NCI-H187 (cell line): ENCODE data around the gene GID4.

ENCODE experiments used
- DNase-seq, 2 experiments: peaks; one replicate each; lab custom pipeline; 2025; lab: John Stamatoyannopoulos, UW

GID4 gene

DNA sequence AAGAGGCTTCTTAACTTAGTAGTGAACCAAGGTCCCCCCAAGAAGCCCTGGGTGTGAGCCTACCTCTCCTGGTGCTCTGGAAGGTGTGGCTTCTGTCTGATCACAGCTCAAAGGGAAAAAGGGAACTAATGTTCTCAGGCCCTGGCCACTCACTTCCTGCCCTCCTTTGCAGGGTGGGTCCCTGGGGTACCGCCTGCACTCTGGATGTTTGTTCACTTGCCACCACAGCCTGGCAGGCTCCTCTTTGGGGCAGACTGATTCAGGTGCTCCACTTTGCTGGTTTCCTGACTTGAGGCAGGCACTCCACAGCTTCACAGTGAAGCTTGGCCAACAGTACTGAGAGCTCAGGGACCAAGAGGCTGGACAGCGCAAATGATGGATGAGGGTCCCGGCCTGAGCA, 63.4 kb downstream of the GID4 start:
- no peak for DNase-seq

DNA sequence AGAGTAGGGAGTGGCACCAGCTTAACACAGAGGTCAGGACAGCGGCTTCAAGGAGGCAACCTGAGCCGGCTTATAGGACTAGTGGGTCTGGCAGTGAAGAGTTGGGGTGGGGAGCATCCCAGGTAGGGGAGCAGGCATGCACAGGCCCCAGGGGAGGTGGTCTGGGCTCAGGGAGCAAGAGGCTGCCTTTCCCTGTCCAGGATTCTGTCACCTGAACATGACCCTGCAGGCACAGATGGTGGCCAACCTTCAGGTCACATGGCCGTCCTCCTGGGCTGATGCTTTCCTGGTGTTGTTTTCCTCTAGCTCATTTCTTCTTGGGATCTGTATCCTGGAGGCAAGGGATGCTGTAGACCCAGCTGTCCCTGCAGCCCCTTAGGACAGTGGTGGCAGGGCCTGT, 65.8 kb downstream of the GID4 start:
- no peak for DNase-seq

DNA sequence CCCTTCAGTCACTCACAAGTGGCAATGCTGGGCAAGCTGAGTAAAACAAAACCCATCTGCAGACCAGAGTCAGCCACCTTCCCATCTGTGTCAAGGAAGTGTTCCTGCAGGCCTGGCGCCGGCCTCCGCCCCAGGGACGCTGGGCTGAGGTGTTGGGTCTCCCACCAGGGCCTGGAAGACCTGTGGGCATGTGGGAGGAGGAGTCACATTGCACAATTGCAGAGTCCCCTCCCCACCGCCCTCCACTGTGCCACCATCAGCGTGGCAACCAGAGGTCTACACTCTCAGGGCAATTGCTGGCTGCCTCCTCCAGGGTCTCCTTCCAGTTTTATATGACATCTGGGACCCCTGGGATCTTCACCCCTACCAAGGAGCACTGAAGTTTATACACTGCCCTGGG, 66.4 kb downstream of the GID4 start:
- no peak for DNase-seq

DNA sequence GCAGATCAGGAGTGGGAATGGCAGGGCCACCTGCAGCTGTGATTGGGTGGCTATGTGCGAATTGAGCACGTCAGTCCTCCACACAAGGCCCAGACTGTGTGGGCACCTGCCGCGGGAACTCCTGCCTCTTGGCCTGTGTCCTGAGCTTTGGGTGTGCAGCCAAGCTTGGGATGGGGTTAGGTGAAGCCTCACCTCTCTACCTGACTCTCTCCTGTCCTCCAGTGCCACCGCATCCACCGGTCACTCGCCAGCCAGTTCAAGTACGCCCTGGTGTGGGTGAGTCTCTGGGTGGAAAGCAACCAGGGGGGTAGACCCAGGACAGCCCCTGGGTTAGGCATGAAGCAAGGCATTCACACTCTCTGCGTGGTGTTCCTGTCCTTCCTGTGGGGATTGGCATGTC, 67.0 kb downstream of the GID4 start:
- no peak for DNase-seq

DNA sequence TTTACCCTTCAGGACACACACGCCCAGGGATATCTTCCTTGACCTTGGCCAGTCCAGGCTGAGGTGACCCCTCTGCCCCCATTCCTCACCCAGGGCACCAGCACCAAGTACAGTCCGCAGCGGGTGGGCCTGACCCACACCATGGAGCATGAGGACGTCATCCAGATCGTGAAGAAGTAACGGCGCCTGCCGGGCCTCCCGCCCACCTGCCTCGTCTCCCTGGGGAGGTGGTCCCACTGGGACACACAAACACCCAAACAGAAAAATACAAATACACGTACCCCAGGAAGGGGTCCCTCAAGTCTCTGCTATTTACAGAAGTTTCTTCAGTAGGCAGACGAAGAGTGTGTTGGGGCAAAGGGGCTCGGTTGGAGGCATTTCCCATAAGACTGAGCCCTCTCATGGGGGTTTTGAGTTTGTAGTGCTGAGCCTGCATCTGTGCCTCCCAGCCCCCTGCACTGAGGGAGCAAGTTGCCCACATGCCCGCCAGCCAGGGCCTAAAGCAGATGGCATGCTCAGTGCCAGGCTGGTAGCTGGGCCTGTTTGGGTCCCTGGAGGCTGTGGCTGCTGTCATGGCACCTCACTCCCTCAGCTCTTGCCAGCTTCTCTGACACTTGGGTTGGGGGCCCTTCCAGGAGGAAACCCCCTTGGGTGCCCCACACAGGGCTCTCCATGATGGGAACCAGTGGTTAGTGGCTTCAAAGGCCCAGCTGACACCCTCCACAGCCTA, 68.0 kb downstream of the GID4 start:
- DNase-seq, result no peak

DNA sequence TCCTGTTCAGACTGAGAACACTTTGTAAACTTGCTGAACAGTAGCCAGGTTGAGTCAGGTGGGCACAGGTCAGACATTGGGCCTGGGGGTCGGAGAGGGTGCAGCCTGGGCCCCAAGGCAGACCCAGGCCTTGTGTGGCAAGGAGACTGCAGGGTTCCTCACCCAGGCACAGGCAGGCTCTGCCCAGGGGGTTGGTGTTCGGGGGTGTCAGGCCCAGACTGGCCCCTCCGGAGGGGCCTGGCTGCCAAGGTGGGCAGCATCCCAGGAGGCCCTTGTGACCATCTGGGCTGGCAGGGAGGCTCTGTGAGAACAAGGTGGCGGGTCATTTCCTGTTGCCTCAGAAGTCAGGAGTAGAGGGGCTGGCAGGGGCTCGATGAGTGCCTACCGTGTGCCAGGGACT, 68.8 kb downstream of the GID4 start:
- no peak for DNase-seq

DNA sequence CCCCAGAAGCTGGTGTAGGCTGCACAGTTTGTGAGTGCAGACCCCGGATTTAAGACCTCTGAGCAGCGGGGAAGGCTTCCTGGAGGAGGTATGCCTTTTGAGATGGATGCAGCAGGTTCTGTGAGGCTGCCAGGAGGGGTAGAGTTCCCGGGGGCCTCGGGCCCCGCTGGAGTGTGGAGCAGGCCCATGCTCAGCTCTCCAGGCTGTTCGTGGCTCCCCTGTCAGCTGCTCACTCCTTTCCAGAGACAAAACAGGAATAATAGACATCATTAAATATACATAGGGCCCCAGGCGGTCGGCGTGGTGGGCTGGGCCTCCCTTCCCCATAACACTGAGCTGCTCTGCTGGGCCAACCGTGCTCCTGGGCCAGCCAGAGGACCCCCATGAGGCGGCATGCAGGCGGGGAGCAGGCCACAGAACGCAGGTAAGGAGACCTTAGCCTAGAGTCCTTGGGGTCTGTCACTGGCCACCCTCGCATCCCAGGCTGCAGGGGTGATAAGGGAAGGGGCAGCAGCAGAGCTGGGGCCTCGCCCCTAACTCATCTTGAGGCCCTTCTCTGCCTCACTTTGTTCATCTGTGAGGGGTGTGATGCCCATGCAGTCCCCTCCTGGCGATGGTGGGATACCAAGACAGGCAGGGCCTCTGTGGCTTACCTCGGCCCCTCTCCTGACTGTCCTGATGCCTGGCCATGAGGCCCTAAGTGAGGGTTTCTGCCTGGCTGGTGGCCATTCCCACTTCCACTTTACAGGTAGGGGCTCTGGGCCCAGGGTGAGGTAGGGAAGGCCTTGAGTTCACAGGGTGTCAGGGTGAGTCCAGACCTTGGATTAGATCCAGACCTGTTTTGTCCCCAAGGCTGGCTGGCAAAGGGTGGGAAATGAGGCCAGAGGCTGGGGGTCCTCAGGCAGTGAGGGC, 69.4 kb downstream of the GID4 start, which contains the start of gene MYO15A:
MYO15A (plus strand) TSS at position 356 of the 912 bp plus-strand sequence. CDS start 10,045 bp downstream, outside the sequence.
- no peak for DNase-seq

DNA sequence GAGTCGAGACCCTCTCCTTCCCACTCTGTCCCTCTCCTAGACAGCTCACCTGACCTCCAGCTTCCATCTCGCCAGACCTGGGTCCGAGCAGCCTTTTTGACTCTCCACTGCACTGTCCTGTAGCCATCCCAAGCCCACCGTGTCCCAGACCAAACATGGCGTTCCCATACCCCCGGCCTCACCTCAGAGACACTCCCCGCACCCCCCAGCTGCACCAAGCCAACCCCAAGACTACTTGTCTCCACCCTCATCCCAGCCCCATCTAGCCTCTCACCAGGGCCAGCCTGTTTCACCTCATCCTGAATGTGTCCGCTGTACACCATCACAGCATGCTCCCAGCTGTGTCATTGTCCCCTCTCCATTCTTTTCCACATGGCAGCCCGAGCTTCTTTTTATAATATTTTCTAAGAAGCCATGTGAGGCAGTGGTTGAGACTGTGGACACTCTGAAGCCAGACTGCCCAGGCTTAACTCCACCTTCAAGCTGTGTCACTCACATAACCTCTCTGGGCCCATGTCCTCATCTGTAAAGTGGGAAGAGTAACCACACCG, 70.8 kb downstream of the GID4 start:
- DNase-seq, result no peak

DNA sequence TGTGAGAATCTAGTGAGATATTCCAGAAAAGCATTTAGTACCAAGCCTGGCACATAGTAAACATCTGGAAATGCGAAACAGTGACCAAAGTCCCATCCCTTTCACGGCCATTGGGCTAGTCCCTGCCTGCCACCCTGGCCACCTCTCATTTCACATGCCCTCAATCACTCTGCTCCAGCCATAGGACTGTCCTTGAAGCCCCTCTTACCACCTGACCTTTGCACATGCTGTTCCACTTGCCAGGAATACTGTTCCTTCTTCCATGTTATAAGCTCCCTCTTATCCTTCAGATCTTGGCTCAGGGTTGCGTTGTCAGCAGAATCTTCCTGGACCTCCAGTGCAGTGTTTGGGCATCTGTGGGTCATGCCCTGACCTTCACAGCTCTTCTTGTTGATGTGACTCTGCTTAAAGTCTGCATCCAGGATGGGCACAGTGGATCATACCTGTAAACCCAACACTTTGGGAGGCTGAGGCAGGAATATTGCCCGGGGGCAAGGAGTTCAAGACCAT, 71.5 kb downstream of the GID4 start:
- no peak for DNase-seq

DNA sequence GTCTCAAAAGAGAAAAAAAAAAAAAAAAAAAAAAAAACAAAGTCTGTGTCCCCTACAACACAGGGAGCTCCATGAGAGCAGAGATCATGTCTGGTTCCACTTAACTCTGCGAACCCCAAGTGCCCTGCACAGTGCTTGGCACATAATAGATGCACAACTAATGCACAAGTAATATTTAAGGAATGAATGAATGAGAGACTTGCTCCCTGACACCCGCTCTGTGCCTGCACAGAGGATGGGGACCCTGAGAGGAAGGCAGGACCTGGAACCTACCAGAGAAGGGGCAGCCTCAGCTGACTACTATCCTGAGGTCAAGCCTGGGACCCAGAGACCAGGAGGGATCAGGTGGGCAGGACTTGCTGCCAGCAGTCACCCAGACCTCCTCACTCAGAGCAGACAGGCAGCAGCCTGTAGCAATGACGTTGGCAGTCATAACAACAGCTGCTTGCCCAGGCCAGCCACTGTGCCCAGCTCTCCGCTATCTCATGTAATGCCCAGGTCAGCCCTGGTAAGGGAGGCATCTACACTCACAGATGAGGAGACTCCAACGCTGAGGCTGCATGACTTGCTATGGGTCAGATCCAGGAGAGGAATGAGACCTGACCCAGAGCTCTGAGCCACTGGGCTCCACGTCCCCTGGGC, 72.2 kb downstream of the GID4 start:
- no peak for DNase-seq

DNA sequence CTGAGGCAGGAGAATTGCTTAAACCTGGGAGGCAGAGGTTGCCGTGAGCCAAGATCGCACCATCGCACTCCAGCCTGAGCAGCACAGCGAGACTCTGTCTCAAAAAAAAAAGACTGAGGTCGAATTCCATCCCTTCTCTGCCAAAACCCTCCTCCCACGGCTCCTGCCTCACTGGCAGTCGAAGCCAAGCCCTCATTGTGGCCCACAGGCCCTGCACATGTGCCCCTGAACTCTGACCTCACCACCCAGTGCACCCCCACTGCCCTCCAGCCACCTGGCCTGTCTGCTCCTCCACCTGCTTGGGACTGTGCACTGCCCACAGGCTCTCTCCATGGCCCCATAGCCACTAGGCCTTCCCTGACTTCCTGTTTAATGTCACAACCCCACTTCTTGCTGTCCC, 76.3 kb downstream of the GID4 start:
- DNase-seq, result no peak

DNA sequence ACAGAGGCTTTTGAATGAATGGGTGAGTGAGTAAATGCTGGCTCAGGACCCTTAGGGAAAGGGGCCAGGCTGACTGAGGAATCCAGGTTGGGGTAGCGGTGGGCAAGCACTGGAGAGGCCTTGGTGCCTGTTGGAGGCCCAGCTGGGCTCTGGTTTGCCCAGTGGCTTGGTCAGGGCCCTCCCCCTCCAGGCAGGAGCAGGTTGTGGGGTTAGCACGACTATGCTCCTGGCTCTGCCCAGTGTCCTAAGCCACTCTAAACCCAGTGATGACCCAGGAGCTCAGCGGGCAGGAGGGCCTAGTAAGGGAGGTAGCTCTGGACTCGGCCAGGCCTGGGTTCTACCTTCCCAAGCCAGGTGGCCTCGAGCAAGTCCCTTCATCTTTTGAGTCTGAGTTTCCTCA, 76.9 kb downstream of the GID4 start:
- DNase-seq, result no peak

DNA sequence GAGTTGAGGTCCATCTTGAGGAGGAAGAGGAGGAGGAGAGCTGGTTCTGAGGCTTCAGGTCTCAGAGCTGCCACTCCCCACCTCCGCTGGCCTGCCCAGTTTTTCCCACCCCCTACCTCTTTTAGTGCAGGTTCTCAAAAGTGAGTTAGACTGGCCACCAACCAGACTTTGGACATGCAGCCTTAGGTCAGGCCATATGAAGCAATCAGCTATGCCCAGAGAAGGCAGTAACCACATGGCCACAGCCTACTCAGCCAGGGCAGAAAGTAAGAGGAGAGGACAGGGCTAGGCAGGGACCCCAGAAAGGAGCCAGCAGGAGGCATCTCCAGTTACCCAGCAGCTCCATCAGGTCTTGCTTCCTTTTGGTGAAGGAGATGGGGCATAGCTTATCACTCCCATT, 78.3 kb downstream of the GID4 start:
- no peak for DNase-seq
